ENCODE results near the gene LGALS8. TPM values are rescaled to one million over a fixed set of nuclear protein-coding genes. Genes with fewer than 3 reads are reported as not detected.

Gene LGALS8
- total RNA-seq, 1 experiment from 2014 or later = 221 TPM

DNA sequence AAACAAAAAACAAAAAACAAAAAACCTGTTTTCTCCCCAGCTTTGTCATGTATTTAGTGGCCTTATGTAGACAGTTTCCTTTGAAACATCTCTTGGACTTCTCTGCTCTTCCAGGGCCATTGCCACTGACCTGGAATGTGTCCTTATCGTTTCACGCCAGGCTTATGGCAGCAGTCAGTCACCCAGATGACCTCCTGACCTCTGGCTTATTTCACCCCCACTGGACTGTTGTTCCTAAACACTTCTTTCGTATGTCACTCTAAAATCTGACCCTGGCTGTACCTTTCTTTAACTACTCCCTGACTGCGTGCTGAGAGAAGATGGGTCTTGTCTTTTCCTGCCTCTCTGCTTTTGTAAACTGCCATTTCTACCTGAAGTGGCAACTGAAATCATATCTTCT is 9.1 kb downstream of the LGALS8 start:
- in situ Hi-C loops (cut with HindIII; ENCODE audit: low pct_unique_long_range_greater_than_20kb, low sequenced_read_pairs) (no loop called here), intact Hi-C loops (cut with micrococcal nuclease; ENCODE audit: unreplicated experiment) (loop anchor here (5.0 kb wide), 1 partner anchor 431 kb away; no protein-coding TSS in a partner anchor)
- CTCF ChIA-PET = no interaction called here
- POLR2A ChIA-PET = no interaction called here
- TF ChIP-seq SIN3A (IDR thresholded peaks at IDR 0.05; ENCODE audit: borderline replicate concordance, insufficient read depth, low read depth, low read length) (no peak), POLR2AphosphoS5 (IDR thresholded peaks at IDR 0.05; ENCODE audit: low read depth, low read length) (no peak), TCF7L2 (IDR thresholded peaks at IDR 0.05; ENCODE audit: low read depth, low read length) (no peak)
- TF ChIP-seq, protein P1, sequence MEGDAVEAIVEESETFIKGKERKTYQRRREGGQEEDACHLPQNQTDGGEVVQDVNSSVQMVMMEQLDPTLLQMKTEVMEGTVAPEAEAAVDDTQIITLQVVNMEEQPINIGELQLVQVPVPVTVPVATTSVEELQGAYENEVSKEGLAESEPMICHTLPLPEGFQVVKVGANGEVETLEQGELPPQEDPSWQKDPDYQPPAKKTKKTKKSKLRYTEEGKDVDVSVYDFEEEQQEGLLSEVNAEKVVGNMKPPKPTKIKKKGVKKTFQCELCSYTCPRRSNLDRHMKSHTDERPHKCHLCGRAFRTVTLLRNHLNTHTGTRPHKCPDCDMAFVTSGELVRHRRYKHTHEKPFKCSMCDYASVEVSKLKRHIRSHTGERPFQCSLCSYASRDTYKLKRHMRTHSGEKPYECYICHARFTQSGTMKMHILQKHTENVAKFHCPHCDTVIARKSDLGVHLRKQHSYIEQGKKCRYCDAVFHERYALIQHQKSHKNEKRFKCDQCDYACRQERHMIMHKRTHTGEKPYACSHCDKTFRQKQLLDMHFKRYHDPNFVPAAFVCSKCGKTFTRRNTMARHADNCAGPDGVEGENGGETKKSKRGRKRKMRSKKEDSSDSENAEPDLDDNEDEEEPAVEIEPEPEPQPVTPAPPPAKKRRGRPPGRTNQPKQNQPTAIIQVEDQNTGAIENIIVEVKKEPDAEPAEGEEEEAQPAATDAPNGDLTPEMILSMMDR (IDR thresholded peaks at IDR 0.05) = no peak
- TF ChIP-seq, protein P2, sequence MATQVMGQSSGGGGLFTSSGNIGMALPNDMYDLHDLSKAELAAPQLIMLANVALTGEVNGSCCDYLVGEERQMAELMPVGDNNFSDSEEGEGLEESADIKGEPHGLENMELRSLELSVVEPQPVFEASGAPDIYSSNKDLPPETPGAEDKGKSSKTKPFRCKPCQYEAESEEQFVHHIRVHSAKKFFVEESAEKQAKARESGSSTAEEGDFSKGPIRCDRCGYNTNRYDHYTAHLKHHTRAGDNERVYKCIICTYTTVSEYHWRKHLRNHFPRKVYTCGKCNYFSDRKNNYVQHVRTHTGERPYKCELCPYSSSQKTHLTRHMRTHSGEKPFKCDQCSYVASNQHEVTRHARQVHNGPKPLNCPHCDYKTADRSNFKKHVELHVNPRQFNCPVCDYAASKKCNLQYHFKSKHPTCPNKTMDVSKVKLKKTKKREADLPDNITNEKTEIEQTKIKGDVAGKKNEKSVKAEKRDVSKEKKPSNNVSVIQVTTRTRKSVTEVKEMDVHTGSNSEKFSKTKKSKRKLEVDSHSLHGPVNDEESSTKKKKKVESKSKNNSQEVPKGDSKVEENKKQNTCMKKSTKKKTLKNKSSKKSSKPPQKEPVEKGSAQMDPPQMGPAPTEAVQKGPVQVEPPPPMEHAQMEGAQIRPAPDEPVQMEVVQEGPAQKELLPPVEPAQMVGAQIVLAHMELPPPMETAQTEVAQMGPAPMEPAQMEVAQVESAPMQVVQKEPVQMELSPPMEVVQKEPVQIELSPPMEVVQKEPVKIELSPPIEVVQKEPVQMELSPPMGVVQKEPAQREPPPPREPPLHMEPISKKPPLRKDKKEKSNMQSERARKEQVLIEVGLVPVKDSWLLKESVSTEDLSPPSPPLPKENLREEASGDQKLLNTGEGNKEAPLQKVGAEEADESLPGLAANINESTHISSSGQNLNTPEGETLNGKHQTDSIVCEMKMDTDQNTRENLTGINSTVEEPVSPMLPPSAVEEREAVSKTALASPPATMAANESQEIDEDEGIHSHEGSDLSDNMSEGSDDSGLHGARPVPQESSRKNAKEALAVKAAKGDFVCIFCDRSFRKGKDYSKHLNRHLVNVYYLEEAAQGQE (IDR thresholded peaks at IDR 0.05; ENCODE audit: insufficient read depth in 1 of 2, low read depth in 2 of 2, low read length in 1 of 2) = no peak
- peaks cover 54% of the 10 kb centered on the region for H3K4me1 ChIP-seq (ENCODE audit: control insufficient read depth, insufficient read depth, low read length)
- no peak overlapping the region for H3K4me3 ChIP-seq (ENCODE audit: low read depth in 2 of 2, low read length in 2 of 2)
- H3K27me3 ChIP-seq (ENCODE audit: control insufficient read depth, insufficient read depth, low read length) = no peaks in the 10 kb centered on the region
- DNase-seq (ENCODE audit: low read depth, low spot score) (no peak), ATAC-seq (no peak)
- H3K36me3 ChIP-seq (ENCODE audit: control insufficient read depth, insufficient read depth, low read length) = peaks cover 21% of the 10 kb centered on the region
- peak overlapping the region; percentile 64 for H3K27ac ChIP-seq (ENCODE audit: low read length)
- TSS peak; percentile 66 for BruUV-seq (replicated peaks)
- no peaks in the 10 kb centered on the region for H3K9me3 ChIP-seq (ENCODE audit: control insufficient read depth, insufficient read depth, low read depth, low read length)

DNA sequence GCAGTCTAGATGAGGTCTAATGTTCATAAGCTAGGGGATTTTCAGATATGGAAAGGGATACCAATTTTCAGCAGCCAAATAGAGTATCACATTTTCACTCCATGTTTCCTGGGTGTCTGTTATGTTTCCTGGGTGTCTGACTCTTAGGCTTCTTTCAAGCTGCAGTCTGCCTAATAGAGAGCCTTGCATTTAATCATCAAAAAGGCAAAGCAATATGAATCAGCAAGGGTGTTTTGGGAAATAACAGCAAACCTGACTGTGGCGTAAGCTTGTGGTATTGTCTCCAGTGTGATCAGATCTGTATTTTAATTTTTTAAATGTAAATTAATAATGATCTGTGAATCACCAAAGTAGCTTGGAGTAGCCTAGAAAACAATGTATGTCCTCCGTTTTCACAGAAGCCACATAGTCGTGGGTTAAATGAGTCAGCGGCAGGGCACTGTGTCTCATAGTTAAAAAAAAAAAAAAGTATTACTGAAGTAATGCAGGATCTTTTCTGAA is 10.4 kb downstream of the LGALS8 start:
- H3K4me1 ChIP-seq (ENCODE audit: control insufficient read depth, insufficient read depth, low read length) = peaks cover 47% of the 10 kb centered on the region
- H3K36me3 ChIP-seq (ENCODE audit: control insufficient read depth, insufficient read depth, low read length) = peaks cover 33% of the 10 kb centered on the region
- peak overlapping the region; percentile 64 for H3K27ac ChIP-seq (ENCODE audit: low read length)
- DNase-seq (ENCODE audit: low read depth, low spot score) = no peak
- CTCF ChIA-PET = no interaction called here
- no TSS peak for BruUV-seq (replicated peaks)
- H3K9me3 ChIP-seq (ENCODE audit: control insufficient read depth, insufficient read depth, low read depth, low read length) = no peaks in the 10 kb centered on the region
- POLR2A ChIA-PET = interaction anchor here (0.5 to 0.7 kb wide), 3 partner anchors 14 to 119 kb away, joined by 6 to 29 read pairs (median 7); no protein-coding TSS in a partner anchor
- no peaks in the 10 kb centered on the region for H3K27me3 ChIP-seq (ENCODE audit: control insufficient read depth, insufficient read depth, low read length)
- H3K4me3 ChIP-seq (ENCODE audit: low read depth in 2 of 2, low read length in 2 of 2) = no peak overlapping the region
- no peak for TF ChIP-seq SIN3A (IDR thresholded peaks at IDR 0.05; ENCODE audit: borderline replicate concordance, insufficient read depth, low read depth, low read length)
- TF ChIP-seq, protein P1 (IDR thresholded peaks at IDR 0.05) = no peak
- TF ChIP-seq POLR2AphosphoS5 (IDR thresholded peaks at IDR 0.05; ENCODE audit: low read depth, low read length) = no peak
- no peak for ATAC-seq
- intact Hi-C loops (cut with micrococcal nuclease; ENCODE audit: unreplicated experiment) = loop anchor here (5.0 kb wide), 1 partner anchor 432 kb away; no protein-coding TSS in a partner anchor
- in situ Hi-C loops (cut with HindIII; ENCODE audit: low pct_unique_long_range_greater_than_20kb, low sequenced_read_pairs) = no loop called here
